ENCODE measurements around the gene EPHB1. TPM values are rescaled to one million over a fixed set of nuclear protein-coding genes. Genes with fewer than 3 reads are reported as not detected.

EPHB1 gene
- polyA plus RNA-seq, 3 donors: 0.06 to 0.55 TPM; not detected in 1

GRCh38 chr3:135268941-135269532 lies 474.0 kb downstream of the EPHB1 start:
- Mint-ChIP-seq H3K4me1 (no peaks in the 10 kb centered on the region), H3K9me3 (peaks cover 0 to 7% (median 3%) of the 10 kb centered on the region in 7 donors), H3K27me3 (ENCODE audit: low read depth in 3 of 3) (peaks cover 1 to 6% (median 4%) of the 10 kb centered on the region in 3 donors), H3K27ac (no peak overlapping the region), H3K4me3 (no peak overlapping the region), H3K36me3 (no peaks in the 10 kb centered on the region)
- intact Hi-C loops (cut with micrococcal nuclease): no loop called here
- Histone ChIP-seq H3K27me3 (ENCODE audit: control insufficient read depth in 2 of 2, insufficient read depth in 2 of 2, low read length in 2 of 2) (no peaks in the 10 kb centered on the region), H3K9ac (ENCODE audit: insufficient read depth, low read length, poor library complexity, severe bottlenecking) (no peak overlapping the region), H3K9me3 (replicated peaks in 1 of 2; ENCODE audit: control insufficient read depth in 1 of 2, insufficient read depth in 1 of 2, low read length in 2 of 2) (no peaks in the 10 kb centered on the region), H3K79me2 (ENCODE audit: insufficient read depth, low read length) (no peaks in the 10 kb centered on the region), H3K4me2 (replicated peaks; ENCODE audit: extremely low read depth, low read length, poor library complexity, severe bottlenecking) (no peak overlapping the region), H3K4me3 (replicated peaks in 1 of 3; ENCODE audit: low read depth in 2 of 3, low read length in 3 of 3) (no peak overlapping the region), H3K36me3 (replicated peaks in 1 of 2; ENCODE audit: control insufficient read depth in 1 of 2, insufficient read depth in 2 of 2, low read length in 2 of 2) (no peaks in the 10 kb centered on the region), H3K4me1 (ENCODE audit: control insufficient read depth in 1 of 2, insufficient read depth in 2 of 2, low read length in 2 of 2) (no peaks in the 10 kb centered on the region), H3K27ac (ENCODE audit: low read depth in 1 of 2, low read length in 2 of 2) (no peak overlapping the region), H2AFZ (ENCODE audit: insufficient read depth, low read depth, low read length, poor library complexity, severe bottlenecking) (no peak overlapping the region), H4K20me1 (ENCODE audit: insufficient read depth, low read length) (no peaks in the 10 kb centered on the region)
- DNase-seq: no peak
- WGBS (ENCODE audit: insufficient coverage): 88% methylated on average over 1 of the region's 2 CpGs
- TF ChIP-seq, protein P1, sequence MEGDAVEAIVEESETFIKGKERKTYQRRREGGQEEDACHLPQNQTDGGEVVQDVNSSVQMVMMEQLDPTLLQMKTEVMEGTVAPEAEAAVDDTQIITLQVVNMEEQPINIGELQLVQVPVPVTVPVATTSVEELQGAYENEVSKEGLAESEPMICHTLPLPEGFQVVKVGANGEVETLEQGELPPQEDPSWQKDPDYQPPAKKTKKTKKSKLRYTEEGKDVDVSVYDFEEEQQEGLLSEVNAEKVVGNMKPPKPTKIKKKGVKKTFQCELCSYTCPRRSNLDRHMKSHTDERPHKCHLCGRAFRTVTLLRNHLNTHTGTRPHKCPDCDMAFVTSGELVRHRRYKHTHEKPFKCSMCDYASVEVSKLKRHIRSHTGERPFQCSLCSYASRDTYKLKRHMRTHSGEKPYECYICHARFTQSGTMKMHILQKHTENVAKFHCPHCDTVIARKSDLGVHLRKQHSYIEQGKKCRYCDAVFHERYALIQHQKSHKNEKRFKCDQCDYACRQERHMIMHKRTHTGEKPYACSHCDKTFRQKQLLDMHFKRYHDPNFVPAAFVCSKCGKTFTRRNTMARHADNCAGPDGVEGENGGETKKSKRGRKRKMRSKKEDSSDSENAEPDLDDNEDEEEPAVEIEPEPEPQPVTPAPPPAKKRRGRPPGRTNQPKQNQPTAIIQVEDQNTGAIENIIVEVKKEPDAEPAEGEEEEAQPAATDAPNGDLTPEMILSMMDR (IDR thresholded peaks at IDR 0.05): no peak

GRCh38 chr3:135271177-135272025 lies 476.3 kb downstream of the EPHB1 start:
- Histone ChIP-seq H2AFZ (ENCODE audit: insufficient read depth, low read depth, low read length, poor library complexity, severe bottlenecking) (no peak overlapping the region), H3K4me1 (ENCODE audit: control insufficient read depth in 1 of 2, insufficient read depth in 2 of 2, low read length in 2 of 2) (no peaks in the 10 kb centered on the region), H3K79me2 (ENCODE audit: insufficient read depth, low read length) (no peaks in the 10 kb centered on the region), H3K27ac (ENCODE audit: low read depth in 1 of 2, low read length in 2 of 2) (no peak overlapping the region), H3K9me3 (replicated peaks in 1 of 2; ENCODE audit: control insufficient read depth in 1 of 2, insufficient read depth in 1 of 2, low read length in 2 of 2) (no peaks in the 10 kb centered on the region), H3K4me3 (replicated peaks in 1 of 3; ENCODE audit: low read depth in 2 of 3, low read length in 3 of 3) (no peak overlapping the region), H3K36me3 (replicated peaks in 1 of 2; ENCODE audit: control insufficient read depth in 1 of 2, insufficient read depth in 2 of 2, low read length in 2 of 2) (no peaks in the 10 kb centered on the region), H3K27me3 (ENCODE audit: control insufficient read depth in 2 of 2, insufficient read depth in 2 of 2, low read length in 2 of 2) (no peaks in the 10 kb centered on the region), H4K20me1 (ENCODE audit: insufficient read depth, low read length) (no peaks in the 10 kb centered on the region), H3K9ac (ENCODE audit: insufficient read depth, low read length, poor library complexity, severe bottlenecking) (no peak overlapping the region), H3K4me2 (replicated peaks; ENCODE audit: extremely low read depth, low read length, poor library complexity, severe bottlenecking) (no peak overlapping the region)
- TF ChIP-seq, protein P1 (IDR thresholded peaks at IDR 0.05): no peak
- Mint-ChIP-seq H3K27ac (no peak overlapping the region), H3K4me1 (no peaks in the 10 kb centered on the region), H3K9me3 (peaks cover 0 to 7% (median 3%) of the 10 kb centered on the region in 7 donors), H3K27me3 (ENCODE audit: low read depth in 3 of 3) (peaks cover under 1 to 3% (median 1%) of the 10 kb centered on the region in 3 donors), H3K4me3 (no peak overlapping the region), H3K36me3 (no peaks in the 10 kb centered on the region)
- no peak for DNase-seq
- intact Hi-C loops (cut with micrococcal nuclease): no loop called here
- 89% methylated on average over 9 of the region's 10 CpGs for WGBS (ENCODE audit: insufficient coverage)
